ENCODE data around the gene OR4C45. TPM values are rescaled to one million over a fixed set of nuclear protein-coding genes. Genes with fewer than 3 reads are reported as not detected.

OR4C45 gene
- polyA plus RNA-seq, 2 of the 4 experiments (the other 2 are of a cell fraction), result not detected

- 55% methylated on average over 9 of the region's 10 CpGs for WGBS (ENCODE audit: missing lambda C conversion rate)
- Histone ChIP-seq H3K4me3 (no peak overlapping the region), H3K9me3 (no peaks in the 10 kb centered on the region; the same call in 2 of the 3 replicates), H3K4me2 (no peak overlapping the region), H3K4me1 (no peaks in the 10 kb centered on the region), H3K27ac (no peak overlapping the region)
- ATAC-seq (no peak), DNase-seq (ENCODE audit: low read depth in 1 of 2, low spot score in 1 of 2) (no peak), FAIRE-seq (no peak)
- TF ChIP-seq EHMT2 (IDR thresholded peaks at IDR 0.05; ENCODE audit: low read depth) (no peak), EHF (CRISPR knock-in tag; IDR thresholded peaks at IDR 0.05) (no peak), ELK1 (IDR thresholded peaks at IDR 0.05; ENCODE audit: low read depth, low read length) (no peak), USF2 (IDR thresholded peaks at IDR 0.05) (no peak), HMGXB4 (CRISPR knock-in tag; IDR thresholded peaks at IDR 0.05; ENCODE audit: borderline replicate concordance) (no peak), NR3C1 (IDR thresholded peaks at IDR 0.05) (no peak)
- CTCF ChIA-PET, result no interaction called here
- POLR2A ChIA-PET, result no interaction called here
Observed at GRCh38 chr11:50073113-50074105, 40.7 kb downstream of the OR4C45 start.

- Histone ChIP-seq H3K4me2 (no peak overlapping the region), H3K4me1 (no peaks in the 10 kb centered on the region), H3K4me3 (no peak overlapping the region), H3K27ac (no peak overlapping the region), H3K9me3 (no peaks in the 10 kb centered on the region; the same call in 2 of the 3 replicates)
- no peak for TF ChIP-seq FOXS1 (CRISPR knock-in tag; IDR thresholded peaks at IDR 0.05)
- ATAC-seq, result no peak
- no peak for DNase-seq (ENCODE audit: low read depth in 1 of 2, low spot score in 1 of 2)
- ChIA-PET POLR2A (no interaction called here), CTCF (no interaction called here)
- WGBS (ENCODE audit: missing lambda C conversion rate), result 57% methylated on average over 4 of the region's 6 CpGs
- FAIRE-seq, result no peak
Observed at GRCh38 chr11:50074161-50074560, 41.5 kb downstream of the OR4C45 start.

GRCh38 chr11:50075856-50076255, 43.2 kb downstream of the OR4C45 start:
- Histone ChIP-seq H3K9me3 (no peaks in the 10 kb centered on the region; the same call in 2 of the 3 replicates), H3K27ac (no peak overlapping the region), H3K4me1 (no peaks in the 10 kb centered on the region), H3K4me3 (no peak overlapping the region), H3K4me2 (no peak overlapping the region)
- CTCF ChIA-PET, result no interaction called here
- WGBS (ENCODE audit: missing lambda C conversion rate), result 32% methylated on average over 4 of the region's 4 CpGs
- FAIRE-seq (no peak), ATAC-seq (no peak), DNase-seq (ENCODE audit: low read depth in 1 of 2, low spot score in 1 of 2) (no peak)
- TF ChIP-seq GATA3 (IDR thresholded peaks at IDR 0.05; ENCODE audit: borderline replicate concordance) (no peak), ATOH8 (CRISPR knock-in tag; IDR thresholded peaks at IDR 0.05; ENCODE audit: low read depth) (no peak), RNF2 (IDR thresholded peaks at IDR 0.05; ENCODE audit: borderline replicate concordance, low read depth) (no peak), ZFP36 (IDR thresholded peaks at IDR 0.05; ENCODE audit: borderline replicate concordance, partially characterized antibody) (no peak), EHMT2 (IDR thresholded peaks at IDR 0.05; ENCODE audit: low read depth) (no peak), SREBF2 (IDR thresholded peaks at IDR 0.05) (no peak), ZC3H11A (IDR thresholded peaks at IDR 0.05) (no peak), HOXB5 (CRISPR knock-in tag; IDR thresholded peaks at IDR 0.05) (no peak), REST (IDR thresholded peaks at IDR 0.05) (no peak), TFCP2L1 (CRISPR knock-in tag; IDR thresholded peaks at IDR 0.05) (no peak), HES2 (IDR thresholded peaks at IDR 0.05) (no peak), HMGXB4 (CRISPR knock-in tag; IDR thresholded peaks at IDR 0.05; ENCODE audit: borderline replicate concordance) (no peak), E2F6 (IDR thresholded peaks at IDR 0.05; ENCODE audit: borderline replicate concordance, low read depth) (no peak), CHD2 (IDR thresholded peaks at IDR 0.05; ENCODE audit: low read length, partially characterized antibody) (no peak)
- POLR2A ChIA-PET, result no interaction called here
